Measurements from ENCODE around the gene RBL1.

RBL1 gene

GRCh38 chr20:37111926-37112455, 16.2 kb upstream of the RBL1 start:
- DNase-seq (ENCODE audit: extremely low spot score) = no peak
- ChIA-PET CTCF (interaction anchor here (1.1 kb wide), 1 partner anchor 11 kb away, joined by 3 read pairs; no protein-coding TSS in a partner anchor), POLR2A (no interaction called here)
- TF ChIP-seq SP1 (IDR thresholded peaks at IDR 0.05) = no peak
- TF ChIP-seq FOXM1 (IDR thresholded peaks at IDR 0.05; ENCODE audit: borderline replicate concordance) = no peak
- TF ChIP-seq CTBP1 (IDR thresholded peaks at IDR 0.05; ENCODE audit: borderline replicate concordance) = no peak
- TF ChIP-seq FOXA1 (IDR thresholded peaks at IDR 0.05) = no peak
- no peak for TF ChIP-seq SUZ12 (IDR thresholded peaks at IDR 0.05)
- TF ChIP-seq ARNT (IDR thresholded peaks at IDR 0.05) = no peak
- TF ChIP-seq BHLHE40 (IDR thresholded peaks at IDR 0.05; ENCODE audit: borderline replicate concordance) = no peak

- DNase-seq (ENCODE audit: extremely low spot score) = no peak
- ChIA-PET CTCF (no interaction called here), POLR2A (interaction anchor here (1.1 kb wide), 1 partner anchor 13 kb away, joined by 5 read pairs; the partner anchor contains the start of gene RBL1)
- TF ChIP-seq HDGF (IDR thresholded peaks at IDR 0.05; ENCODE audit: borderline replicate concordance) (no peak), CTBP1 (IDR thresholded peaks at IDR 0.05; ENCODE audit: borderline replicate concordance) (no peak), FOXM1 (IDR thresholded peaks at IDR 0.05; ENCODE audit: borderline replicate concordance) (no peak), FOXK2 (IDR thresholded peaks at IDR 0.05) (no peak), ELF4 (IDR thresholded peaks at IDR 0.05) (no peak), L3MBTL2 (conservative IDR thresholded peaks at IDR 0.05) (no peak), ZNF384 (IDR thresholded peaks at IDR 0.05) (no peak), LEF1 (IDR thresholded peaks at IDR 0.05; ENCODE audit: borderline replicate concordance) (no peak), SUZ12 (IDR thresholded peaks at IDR 0.05) (no peak), FOXA1 (IDR thresholded peaks at IDR 0.05) (no peak), ARNT (IDR thresholded peaks at IDR 0.05) (no peak), TARDBP (IDR thresholded peaks at IDR 0.05) (no peak), NFRKB (IDR thresholded peaks at IDR 0.05) (no peak)
- TF ChIP-seq, protein P1, sequence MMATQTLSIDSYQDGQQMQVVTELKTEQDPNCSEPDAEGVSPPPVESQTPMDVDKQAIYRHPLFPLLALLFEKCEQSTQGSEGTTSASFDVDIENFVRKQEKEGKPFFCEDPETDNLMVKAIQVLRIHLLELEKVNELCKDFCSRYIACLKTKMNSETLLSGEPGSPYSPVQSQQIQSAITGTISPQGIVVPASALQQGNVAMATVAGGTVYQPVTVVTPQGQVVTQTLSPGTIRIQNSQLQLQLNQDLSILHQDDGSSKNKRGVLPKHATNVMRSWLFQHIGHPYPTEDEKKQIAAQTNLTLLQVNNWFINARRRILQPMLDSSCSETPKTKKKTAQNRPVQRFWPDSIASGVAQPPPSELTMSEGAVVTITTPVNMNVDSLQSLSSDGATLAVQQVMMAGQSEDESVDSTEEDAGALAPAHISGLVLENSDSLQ (IDR thresholded peaks at IDR 0.05) = no peak
Observed at GRCh38 chr20:37108676-37109075, 12.9 kb upstream of the RBL1 start.

DNA sequence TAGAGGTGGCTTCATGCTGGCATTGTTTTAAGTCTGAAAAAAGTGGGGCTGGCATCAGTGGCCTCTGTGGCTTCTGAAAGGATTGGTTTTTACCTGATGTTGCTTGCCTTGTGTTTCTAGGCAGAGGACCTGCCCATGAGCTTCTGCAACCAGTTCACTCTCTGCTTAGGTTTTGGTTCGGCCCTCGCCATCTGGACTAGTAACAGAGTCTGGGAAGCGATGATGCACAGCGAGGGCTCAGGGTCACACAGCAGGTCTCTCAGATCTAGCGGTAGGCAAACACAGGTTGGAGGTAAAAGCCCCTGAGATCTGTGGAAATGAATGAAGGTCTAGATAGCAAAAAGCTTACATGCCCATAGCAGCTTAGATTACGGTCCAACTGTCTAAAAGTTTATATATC, 6.8 kb upstream of the RBL1 start:
- ChIA-PET POLR2A (no interaction called here), CTCF (no interaction called here)
- no peak for DNase-seq (ENCODE audit: extremely low spot score)
- TF ChIP-seq SP1 (IDR thresholded peaks at IDR 0.05) = no peak

DNA sequence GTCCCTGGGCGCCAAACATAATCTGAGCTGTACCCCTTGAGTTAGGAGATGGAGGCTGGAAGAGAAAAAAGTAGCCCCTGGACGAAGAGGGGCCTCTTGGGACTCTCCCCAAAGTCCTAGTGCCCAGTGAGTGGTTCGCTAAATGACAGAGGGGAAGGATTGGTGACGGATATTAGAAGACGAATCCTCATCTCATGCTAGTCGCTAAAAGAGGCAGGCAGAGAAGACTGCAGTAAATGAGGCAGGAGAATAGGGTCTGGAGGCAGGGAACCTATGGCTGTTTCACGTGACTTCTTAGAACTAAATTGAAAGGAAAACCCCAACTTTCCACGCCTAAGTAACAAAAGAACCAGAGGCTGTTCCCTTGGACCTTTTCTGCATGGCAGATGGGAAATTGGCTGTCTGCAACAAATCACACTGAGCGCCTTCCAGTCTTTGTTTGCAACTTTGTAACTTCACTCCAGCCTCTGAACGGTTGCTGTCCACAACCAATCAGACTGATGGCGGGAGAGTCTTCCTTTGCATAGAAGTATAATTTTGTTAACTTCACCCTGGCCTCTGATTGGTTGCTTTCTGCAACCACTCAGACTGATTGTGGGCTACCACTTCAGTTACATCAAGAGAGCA, 731 bp upstream of the RBL1 start:
- no peak for TF ChIP-seq TARDBP (IDR thresholded peaks at IDR 0.05)
- POLR2A ChIA-PET = interaction anchor here (1.1 to 2.7 kb wide), 10 partner anchors 10 to 82 kb away, joined by 5 to 31 read pairs (median 7); partner anchors contain the start of genes MROH8 and RPN2
- CTCF ChIA-PET = no interaction called here
- no peak for DNase-seq (ENCODE audit: extremely low spot score)

GRCh38 chr20:37095108-37095598, 644 bp downstream of the RBL1 start:
- POLR2A ChIA-PET = interaction anchor here (0.6 to 2.7 kb wide), 16 partner anchors 8 to 84 kb away, joined by 3 to 31 read pairs (median 6); partner anchors contain the start of genes MROH8 and RPN2
- peak; percentile 30 for DNase-seq (ENCODE audit: extremely low spot score)
- CTCF ChIA-PET = interaction anchor here (0.9 kb wide), 1 partner anchor 97 kb away, joined by 3 read pairs; no protein-coding TSS in a partner anchor
- TF ChIP-seq CTBP1 (IDR thresholded peaks at IDR 0.05; ENCODE audit: borderline replicate concordance) (no peak), ELF4 (IDR thresholded peaks at IDR 0.05) (no peak), FOXK2 (IDR thresholded peaks at IDR 0.05) (no peak), FOXM1 (IDR thresholded peaks at IDR 0.05; ENCODE audit: borderline replicate concordance) (no peak), LEF1 (IDR thresholded peaks at IDR 0.05; ENCODE audit: borderline replicate concordance) (no peak), FOXA1 (IDR thresholded peaks at IDR 0.05) (no peak), SUZ12 (IDR thresholded peaks at IDR 0.05) (no peak), L3MBTL2 (conservative IDR thresholded peaks at IDR 0.05) (no peak), BHLHE40 (IDR thresholded peaks at IDR 0.05; ENCODE audit: borderline replicate concordance) (no peak), SP1 (IDR thresholded peaks at IDR 0.05) (no peak), HDGF (IDR thresholded peaks at IDR 0.05; ENCODE audit: borderline replicate concordance) (no peak)
- TF ChIP-seq, protein P1 (IDR thresholded peaks at IDR 0.05) = no peak

GRCh38 chr20:37090407-37090806, 5.4 kb downstream of the RBL1 start:
- POLR2A ChIA-PET = no interaction called here

More at GRCh38 chr20:37090407-37090806, 5.4 kb downstream of the RBL1 start:
- CTCF ChIA-PET = no interaction called here
- TF ChIP-seq, protein P1 (IDR thresholded peaks at IDR 0.05) = no peak
- TF ChIP-seq CTBP1 (IDR thresholded peaks at IDR 0.05; ENCODE audit: borderline replicate concordance) (no peak), HDGF (IDR thresholded peaks at IDR 0.05; ENCODE audit: borderline replicate concordance) (no peak), FOXA1 (IDR thresholded peaks at IDR 0.05) (no peak), ARNT (IDR thresholded peaks at IDR 0.05) (no peak), ZNF384 (IDR thresholded peaks at IDR 0.05) (no peak), TARDBP (IDR thresholded peaks at IDR 0.05) (no peak), L3MBTL2 (conservative IDR thresholded peaks at IDR 0.05) (no peak), SUZ12 (IDR thresholded peaks at IDR 0.05) (no peak), FOXM1 (IDR thresholded peaks at IDR 0.05; ENCODE audit: borderline replicate concordance) (no peak), LEF1 (IDR thresholded peaks at IDR 0.05; ENCODE audit: borderline replicate concordance) (no peak), FOXK2 (IDR thresholded peaks at IDR 0.05) (no peak), BHLHE40 (IDR thresholded peaks at IDR 0.05; ENCODE audit: borderline replicate concordance) (no peak), ELF4 (IDR thresholded peaks at IDR 0.05) (no peak), NFRKB (IDR thresholded peaks at IDR 0.05) (no peak), SP1 (IDR thresholded peaks at IDR 0.05) (no peak)
- no peak for DNase-seq (ENCODE audit: extremely low spot score)

Data from HEK293T (cell line).